Ishikawa (cell line): ENCODE measurements around the gene NOM1.

ENCODE experiments used
- CEBPB ChIP-seq: IDR thresholded peaks from 2 replicates; pipeline ENCODE4 v1.6.1; 2012
- CREB1 ChIP-seq: IDR thresholded peaks from 2 replicates; pipeline ENCODE4 v1.6.1; 2012; ENCODE audit warnings: low read depth
- EGR1 ChIP-seq: IDR thresholded peaks from 2 replicates; pipeline ENCODE4 v1.6.1; 2012
- EP300 ChIP-seq: IDR thresholded peaks from 2 replicates; pipeline ENCODE4 v1.6.1; 2012; ENCODE audit warnings: borderline replicate concordance
- FOXM1 ChIP-seq: IDR thresholded peaks from 2 replicates; pipeline ENCODE4 v1.6.1; 2012; ENCODE audit warnings: low read depth, borderline replicate concordance
- MAX ChIP-seq: IDR thresholded peaks from 2 replicates; pipeline ENCODE4 v1.6.1; 2012
- NFIC ChIP-seq: IDR thresholded peaks from 2 replicates; pipeline ENCODE4 v1.6.1; 2012
- RAD21 ChIP-seq: IDR thresholded peaks from 2 replicates; pipeline ENCODE4 v1.6.1; 2012; ENCODE audit warnings: low read depth
- TAF1 ChIP-seq: IDR thresholded peaks from 2 replicates; pipeline ENCODE4 v1.6.1; 2012; ENCODE audit warnings: low read depth, mild to moderate bottlenecking
- TCF12 ChIP-seq: IDR thresholded peaks from 2 replicates; pipeline ENCODE4 v1.6.1; 2012; ENCODE audit warnings: low read depth
- TEAD4 ChIP-seq: IDR thresholded peaks from 2 replicates; pipeline ENCODE4 v1.6.1; 2012
- YY1 ChIP-seq: IDR thresholded peaks from 2 replicates; pipeline ENCODE4 v1.6.1; 2012; ENCODE audit warnings: low read depth
- ZBTB7A ChIP-seq: IDR thresholded peaks from 2 replicates; pipeline ENCODE4 v1.6.1; 2012; ENCODE audit warnings: low read depth
- TF ChIP-seq, protein P1 (sequence below): IDR thresholded peaks from 2 replicates; pipeline ENCODE4 v1.6.1; 2012; ENCODE audit warnings: low read depth, mild to moderate bottlenecking
- TF ChIP-seq, protein P2 (sequence below): IDR thresholded peaks from 2 replicates; pipeline ENCODE4 v1.6.1; 2012

NOM1 gene

GRCh38 chr7:156907656-156908055 lies 41.9 kb upstream of the NOM1 start:
- TF ChIP-seq EGR1 = no peak
- no peak for TF ChIP-seq TCF12
- no peak for TF ChIP-seq CEBPB
- no peak for TF ChIP-seq TEAD4
- TF ChIP-seq TAF1 = no peak
- no peak for TF ChIP-seq NFIC
- TF ChIP-seq, protein P1, sequence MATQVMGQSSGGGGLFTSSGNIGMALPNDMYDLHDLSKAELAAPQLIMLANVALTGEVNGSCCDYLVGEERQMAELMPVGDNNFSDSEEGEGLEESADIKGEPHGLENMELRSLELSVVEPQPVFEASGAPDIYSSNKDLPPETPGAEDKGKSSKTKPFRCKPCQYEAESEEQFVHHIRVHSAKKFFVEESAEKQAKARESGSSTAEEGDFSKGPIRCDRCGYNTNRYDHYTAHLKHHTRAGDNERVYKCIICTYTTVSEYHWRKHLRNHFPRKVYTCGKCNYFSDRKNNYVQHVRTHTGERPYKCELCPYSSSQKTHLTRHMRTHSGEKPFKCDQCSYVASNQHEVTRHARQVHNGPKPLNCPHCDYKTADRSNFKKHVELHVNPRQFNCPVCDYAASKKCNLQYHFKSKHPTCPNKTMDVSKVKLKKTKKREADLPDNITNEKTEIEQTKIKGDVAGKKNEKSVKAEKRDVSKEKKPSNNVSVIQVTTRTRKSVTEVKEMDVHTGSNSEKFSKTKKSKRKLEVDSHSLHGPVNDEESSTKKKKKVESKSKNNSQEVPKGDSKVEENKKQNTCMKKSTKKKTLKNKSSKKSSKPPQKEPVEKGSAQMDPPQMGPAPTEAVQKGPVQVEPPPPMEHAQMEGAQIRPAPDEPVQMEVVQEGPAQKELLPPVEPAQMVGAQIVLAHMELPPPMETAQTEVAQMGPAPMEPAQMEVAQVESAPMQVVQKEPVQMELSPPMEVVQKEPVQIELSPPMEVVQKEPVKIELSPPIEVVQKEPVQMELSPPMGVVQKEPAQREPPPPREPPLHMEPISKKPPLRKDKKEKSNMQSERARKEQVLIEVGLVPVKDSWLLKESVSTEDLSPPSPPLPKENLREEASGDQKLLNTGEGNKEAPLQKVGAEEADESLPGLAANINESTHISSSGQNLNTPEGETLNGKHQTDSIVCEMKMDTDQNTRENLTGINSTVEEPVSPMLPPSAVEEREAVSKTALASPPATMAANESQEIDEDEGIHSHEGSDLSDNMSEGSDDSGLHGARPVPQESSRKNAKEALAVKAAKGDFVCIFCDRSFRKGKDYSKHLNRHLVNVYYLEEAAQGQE = no peak
- TF ChIP-seq CREB1 = no peak
- TF ChIP-seq RAD21 = no peak
- no peak for TF ChIP-seq YY1
- no peak for TF ChIP-seq FOXM1
- TF ChIP-seq EP300 = no peak
- TF ChIP-seq, protein P2, sequence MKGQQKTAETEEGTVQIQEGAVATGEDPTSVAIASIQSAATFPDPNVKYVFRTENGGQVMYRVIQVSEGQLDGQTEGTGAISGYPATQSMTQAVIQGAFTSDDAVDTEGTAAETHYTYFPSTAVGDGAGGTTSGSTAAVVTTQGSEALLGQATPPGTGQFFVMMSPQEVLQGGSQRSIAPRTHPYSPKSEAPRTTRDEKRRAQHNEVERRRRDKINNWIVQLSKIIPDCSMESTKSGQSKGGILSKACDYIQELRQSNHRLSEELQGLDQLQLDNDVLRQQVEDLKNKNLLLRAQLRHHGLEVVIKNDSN = no peak
- no peak for TF ChIP-seq ZBTB7A
- TF ChIP-seq MAX = no peak

DNA sequence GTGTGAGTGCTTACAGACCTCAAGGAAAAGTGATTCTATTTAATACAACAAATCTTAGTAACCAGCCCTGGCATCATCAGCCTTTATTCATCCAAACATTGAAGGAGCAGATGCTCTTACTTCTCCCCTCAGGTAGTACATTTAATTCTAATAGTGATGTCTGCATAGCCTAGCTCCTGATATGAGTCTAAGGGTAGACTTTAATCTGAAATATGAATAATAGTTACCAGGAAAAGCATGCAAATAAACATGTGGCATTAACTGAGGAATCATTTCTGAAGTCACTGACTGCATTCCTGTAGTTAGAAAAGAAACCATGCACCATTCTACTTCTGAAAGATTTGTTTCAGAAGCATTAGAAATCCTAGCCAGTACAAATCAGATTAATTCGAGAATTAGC lies 30.9 kb upstream of the NOM1 start:
- TF ChIP-seq YY1 = no peak
- TF ChIP-seq, protein P1 = no peak

DNA sequence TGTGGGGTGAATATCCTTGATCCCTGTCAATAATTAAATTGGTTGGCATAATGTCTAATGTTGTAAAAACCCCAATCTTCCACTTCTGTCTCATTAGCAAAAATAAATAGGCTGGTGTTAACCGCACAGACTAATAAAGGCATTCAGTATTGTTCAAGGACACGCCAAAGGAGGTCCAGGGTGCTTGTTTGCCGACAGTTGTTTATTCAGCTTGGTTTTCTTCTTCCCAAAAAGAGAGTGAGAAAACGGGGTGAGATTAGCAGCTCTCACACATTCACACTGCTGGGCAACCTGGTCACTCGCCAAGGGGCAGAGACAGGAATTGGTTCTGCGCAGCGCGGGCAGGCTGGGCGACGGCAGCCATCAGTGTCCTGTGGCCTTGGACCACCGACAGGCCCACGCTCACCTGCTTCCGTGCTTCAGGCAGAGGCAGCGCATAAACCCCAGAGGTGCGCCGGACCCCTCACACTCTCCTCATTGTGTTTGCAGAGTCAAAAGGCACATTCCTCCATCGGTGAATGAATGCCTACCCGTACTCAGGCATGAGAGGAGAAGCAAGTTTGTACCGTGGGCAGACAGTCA lies 30.3 kb upstream of the NOM1 start:
- TF ChIP-seq, protein P2 = no peak
- TF ChIP-seq FOXM1 = no peak
- TF ChIP-seq NFIC = no peak
- TF ChIP-seq CEBPB = no peak
- TF ChIP-seq EP300 = no peak
- TF ChIP-seq, protein P1 = no peak
- no peak for TF ChIP-seq CREB1
- no peak for TF ChIP-seq MAX
- no peak for TF ChIP-seq ZBTB7A
- TF ChIP-seq TEAD4 = no peak
- no peak for TF ChIP-seq RAD21
- TF ChIP-seq TCF12 = no peak
- TF ChIP-seq TAF1 = no peak
- no peak for TF ChIP-seq EGR1
- no peak for TF ChIP-seq YY1

DNA sequence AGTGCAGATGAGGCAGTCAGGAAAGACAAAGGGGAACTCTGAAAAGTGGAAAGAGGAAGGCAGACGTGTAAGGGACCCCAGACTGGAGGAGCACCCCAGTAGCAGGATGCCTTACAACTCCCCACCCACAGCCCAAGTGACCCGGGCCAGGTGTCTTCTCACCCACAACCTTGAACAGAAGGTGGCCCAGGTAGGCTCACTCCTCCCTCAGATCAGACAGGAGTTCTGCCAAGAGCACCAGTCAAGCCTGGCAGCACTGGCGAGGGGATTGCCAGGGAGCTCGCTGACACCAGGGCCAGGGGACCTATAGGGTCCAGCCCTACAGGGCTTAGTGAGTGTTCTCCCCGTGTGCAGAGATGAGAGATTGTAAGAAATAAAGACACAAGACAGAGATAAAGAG lies 29.4 kb upstream of the NOM1 start:
- TF ChIP-seq EGR1 (no peak), TAF1 (no peak), FOXM1 (no peak), CEBPB (no peak), NFIC (no peak), MAX (no peak), ZBTB7A (no peak), TEAD4 (no peak), YY1 (no peak), EP300 (no peak)
- TF ChIP-seq, protein P1 = no peak
- TF ChIP-seq, protein P2 = no peak
